EL (cell line): ENCODE data around the gene TSPAN31.
A peak's percentile ranks its signal among the peaks of the same experiment; 100 is the strongest.

ENCODE experiments used
- DNase-seq: peaks from one replicate; pipeline ENCODE4 v3.0.0-alpha.2; 2016

Gene TSPAN31

DNA sequence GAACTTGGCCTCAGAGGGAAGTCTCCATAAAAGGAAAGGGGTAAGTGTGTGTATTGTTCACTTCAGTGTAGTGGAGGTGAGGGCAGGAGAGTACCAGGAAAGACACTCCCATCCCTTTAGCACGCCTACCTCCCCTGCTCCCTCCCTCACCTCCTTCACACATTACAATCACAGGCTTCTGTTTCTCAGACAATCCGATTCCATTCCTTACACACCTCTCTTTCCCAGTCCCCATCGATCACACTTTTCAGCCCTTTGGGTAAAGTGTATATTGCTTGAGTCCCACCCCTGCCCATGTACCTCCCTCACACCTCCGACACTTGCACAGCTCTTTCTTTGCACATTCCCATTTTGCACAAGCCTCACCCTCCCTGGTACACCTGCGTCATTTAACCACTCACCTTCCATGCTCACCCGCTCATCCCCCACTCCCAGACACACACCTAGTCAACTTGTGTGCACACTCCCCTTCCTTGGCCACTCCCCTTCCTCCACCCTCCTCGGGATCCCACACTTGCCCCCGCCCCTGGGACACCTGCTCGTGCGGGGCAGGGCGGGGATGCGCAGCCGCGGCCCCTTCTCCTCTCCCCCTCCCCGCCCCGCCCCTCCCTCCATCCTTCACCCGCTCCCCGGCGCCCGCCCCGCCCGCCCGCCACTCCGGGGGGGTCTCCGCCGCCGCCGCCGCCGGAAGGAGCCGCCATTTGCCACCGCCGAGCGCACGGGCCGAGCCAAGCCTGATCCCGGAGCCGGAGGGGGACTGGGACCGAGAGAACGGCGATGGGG, 9.8 kb downstream of the TSPAN31 start, which contains the start of gene MARCHF9:
TSS of gene MARCHF9 (plus strand) at position 693 of the 783 bp plus-strand sequence. CDS start 426 bp downstream, outside the sequence.
- DNase-seq = peak; percentile 43

DNA sequence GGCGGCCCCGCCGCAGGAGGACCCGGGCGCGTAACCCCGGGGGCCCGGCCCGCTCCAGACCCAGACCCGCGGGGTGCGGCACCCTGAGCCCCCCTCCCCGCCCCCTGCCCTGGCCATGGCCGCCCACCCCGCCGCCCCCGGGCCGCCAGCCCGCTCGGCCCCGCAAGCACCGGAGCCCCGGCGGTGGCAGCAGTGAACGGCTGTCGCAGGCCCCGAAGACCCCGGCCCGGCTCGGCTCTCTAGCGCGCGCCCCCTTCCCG, 10.3 kb downstream of the TSPAN31 start:
- no peak for DNase-seq

GRCh38 chr12:57755454-57756372, 10.9 kb downstream of the TSPAN31 start:
- no peak for DNase-seq

DNA sequence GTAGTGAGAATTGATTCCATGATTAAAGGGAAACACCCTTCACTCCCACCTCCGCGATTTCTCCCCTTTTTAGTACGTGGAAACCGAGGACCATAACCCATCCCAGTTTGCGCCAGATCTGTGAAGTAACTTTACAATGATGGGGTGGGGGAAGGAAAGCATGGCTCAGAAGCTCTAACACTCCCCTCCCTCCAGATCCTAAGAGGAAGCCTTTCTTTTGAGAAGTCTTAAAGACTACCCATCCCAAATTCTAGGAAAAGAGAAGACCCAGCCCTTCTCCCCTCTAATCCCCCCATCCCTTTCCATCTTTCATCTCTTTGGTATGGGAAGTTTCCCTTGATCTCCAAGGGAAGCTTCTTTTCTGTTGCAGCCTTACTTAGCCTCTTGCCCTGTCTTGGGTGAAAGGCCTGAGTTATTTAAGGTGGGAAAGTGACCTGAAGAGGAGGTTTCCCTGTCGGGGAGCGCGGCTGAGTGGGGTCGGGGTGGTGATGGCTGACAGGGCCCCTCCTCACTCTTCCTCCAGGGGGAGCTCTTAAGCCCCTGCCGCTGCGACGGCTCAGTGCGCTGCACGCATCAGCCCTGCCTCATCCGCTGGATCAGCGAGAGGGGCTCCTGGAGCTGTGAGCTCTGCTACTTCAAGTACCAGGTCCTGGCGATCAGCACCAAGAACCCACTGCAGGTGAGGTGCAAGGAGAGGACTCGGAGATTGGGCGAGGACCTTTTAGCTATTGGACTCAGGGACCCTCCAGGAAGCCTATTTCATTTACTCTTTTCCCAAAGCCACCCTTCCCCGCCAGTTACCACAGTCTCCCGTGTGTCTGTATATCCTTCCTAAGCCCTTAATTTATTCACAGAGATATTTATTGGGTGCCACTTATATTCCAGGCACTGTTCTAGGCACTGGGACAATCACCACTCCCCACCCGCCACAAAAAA, 11.8 kb downstream of the TSPAN31 start:
- no peak for DNase-seq

DNA sequence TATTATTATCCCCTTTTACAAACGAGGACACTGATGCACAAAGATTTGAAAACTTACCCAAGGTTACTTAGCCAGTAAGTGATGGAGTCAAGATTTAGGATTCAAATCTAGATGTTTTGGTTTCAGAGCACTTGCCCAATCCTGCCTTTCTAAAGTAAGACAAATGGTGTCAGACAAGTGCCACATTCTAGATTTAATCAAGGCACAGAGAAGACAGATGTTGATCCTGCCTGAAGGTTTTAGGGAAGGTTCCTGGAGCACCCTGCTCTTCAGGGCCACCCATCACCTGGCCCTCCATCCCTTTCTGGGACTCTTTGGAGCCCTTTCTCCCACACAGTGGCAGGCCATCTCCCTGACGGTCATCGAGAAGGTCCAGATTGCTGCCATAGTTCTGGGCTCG, 12.9 kb downstream of the TSPAN31 start:
- DNase-seq = no peak

- no peak for DNase-seq
These were observed 13.9 kb downstream of the TSPAN31 start for GRCh38 chr12:57758552-57759359.

DNA sequence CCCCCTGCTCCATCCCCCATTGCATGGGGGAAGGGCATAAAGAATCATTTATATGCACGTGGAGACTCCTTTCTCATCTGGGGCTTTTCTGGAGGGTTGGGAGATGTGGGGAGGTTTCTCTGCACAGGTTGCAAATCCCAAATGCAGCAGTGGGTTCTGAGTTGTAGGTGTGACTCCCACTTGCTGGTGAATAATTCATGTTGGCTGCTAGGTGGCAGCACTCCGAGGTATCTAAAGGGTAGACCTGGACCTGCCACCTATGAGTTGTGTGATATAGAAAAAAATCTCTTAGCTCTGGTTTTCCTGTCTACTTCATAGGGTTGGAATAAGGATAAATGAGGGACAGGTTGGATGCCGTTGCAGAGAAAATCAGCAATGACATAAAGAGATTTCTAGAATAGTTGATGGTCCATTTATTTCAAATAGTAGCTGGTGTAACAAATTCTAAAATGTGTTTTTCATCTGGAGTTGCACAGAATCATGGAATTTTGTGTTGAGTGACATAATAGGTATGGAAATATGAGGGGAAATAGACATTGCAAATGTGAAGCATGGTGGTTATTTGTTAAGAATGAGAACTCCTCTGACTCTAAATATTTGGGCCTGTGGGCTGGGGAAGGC, 14.6 kb downstream of the TSPAN31 start:
- no peak for DNase-seq

GRCh38 chr12:57760347-57760982, 15.6 kb downstream of the TSPAN31 start:
- no peak for DNase-seq

DNA sequence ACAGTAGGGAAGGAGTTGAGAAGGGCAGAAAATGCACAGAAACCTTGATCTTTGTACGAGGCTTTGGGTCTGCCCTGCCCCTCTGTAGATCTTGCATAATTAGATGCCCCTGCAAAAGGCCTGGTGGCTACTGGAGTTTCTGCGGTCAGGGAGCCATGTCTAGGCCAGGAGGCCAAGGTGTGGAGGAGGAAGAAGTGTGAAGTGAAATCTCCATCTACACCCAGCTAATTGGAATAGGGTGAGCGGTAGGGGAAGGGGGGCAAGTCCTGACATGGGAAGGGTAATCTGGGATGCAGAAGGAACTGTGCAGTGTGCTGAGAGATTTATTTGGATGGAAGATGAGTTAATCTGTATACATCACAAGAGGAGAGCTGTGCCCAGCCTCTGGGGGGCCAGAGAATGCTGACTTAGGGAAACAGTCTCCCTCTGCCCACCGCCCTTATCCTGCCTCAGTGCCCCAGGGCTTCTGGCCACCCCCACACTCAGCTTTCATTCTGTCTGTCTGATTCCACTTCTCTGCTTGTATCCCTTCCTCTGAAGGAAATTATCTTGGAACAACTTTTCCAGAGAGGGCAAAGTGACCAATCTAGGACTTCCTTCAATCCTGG, 16.7 kb downstream of the TSPAN31 start:
- DNase-seq = no peak

DNA sequence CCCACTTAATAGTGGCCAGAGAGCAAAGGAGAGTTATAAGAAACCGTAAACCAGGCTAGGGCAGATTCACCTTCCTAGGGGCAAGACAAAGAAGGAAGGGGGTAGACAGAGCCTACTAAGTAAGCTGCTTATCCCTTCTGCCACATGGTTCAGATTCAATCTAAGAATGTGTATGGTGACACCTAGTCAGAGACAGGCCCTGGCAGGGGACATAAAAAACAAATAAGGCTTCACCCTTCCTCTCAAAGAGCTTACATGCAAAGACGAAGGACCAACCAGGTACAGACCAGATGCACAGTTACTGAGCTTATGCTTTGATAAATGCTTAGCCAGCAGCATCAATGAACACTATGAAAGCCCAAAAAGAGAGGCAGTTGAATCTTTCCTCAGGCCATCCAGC, 17.6 kb downstream of the TSPAN31 start:
- DNase-seq = no peak

DNA sequence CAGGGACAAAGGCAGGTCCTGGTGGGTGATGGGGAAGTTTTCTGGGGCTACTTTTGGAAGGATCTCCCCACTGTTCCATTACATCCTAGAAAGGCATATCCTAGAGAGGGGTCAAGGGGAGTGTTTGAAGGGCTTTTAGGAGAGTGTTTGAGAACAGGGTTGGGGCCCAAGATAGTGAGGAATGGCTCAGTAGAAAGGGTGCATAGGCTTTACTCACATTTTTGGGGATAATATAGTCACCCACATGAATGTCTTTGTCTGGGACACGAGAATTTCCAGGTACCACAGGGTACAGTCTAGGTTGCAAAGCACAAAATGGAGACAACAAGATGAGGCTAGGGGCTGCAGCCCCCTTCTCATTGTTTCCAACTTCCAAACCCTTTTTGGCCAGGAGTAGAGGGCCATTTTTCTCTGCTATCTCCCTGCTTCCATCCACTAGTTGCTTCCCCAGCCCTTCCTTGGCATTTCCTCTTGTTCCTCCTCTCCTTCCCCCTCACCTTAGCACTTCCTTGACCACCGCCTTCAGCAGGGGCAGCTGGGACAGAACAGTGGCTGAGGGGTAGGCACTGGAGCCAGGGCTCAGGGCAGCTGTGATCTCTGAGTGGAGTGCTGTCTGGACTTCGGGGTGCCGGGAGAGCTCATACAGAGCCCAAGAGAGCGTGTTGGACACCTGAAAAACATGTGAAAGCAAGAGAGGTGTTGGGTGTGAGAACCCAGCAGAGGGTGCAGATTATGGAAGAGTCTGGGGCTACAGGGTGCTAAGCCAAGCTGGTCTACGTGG, 19.2 kb downstream of the TSPAN31 start:
- no peak for DNase-seq

DNA sequence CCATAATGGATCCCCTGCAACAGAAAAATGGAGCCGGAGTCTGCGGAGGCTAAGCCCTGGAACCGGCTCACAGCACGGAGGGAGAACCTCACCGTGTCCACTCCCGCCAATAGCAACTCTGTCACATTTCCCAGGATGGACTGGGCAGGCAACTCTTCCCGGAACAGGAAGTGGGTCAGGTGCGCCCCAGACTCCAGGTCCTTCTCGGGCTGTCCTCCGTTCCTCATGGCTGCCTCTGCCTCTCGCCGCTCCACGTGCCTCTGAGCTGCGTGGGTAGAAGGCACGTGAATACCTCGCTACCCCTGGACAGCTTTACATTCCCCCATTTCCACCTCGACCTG, 19.8 kb downstream of the TSPAN31 start:
- DNase-seq = no peak

GRCh38 chr12:57765003-57765697, 20.3 kb downstream of the TSPAN31 start:
- peak; percentile 71 for DNase-seq

- DNase-seq = peak; percentile 33
These were observed 21.0 kb downstream of the TSPAN31 start for GRCh38 chr12:57765698-57766463.

- peak; percentile 71 for DNase-seq
These were observed 21.8 kb downstream of the TSPAN31 start, which contains the start of gene CYP27B1 for GRCh38 chr12:57766464-57767304. Gene CYP27B1, minus strand, starts transcription at chr12:57767078. Its CDS starts 37 bp downstream, at chr12:57767041.

- DNase-seq = no peak
These were observed 22.5 kb downstream of the TSPAN31 start for GRCh38 chr12:57767305-57767698.

GRCh38 chr12:57767876-57768275, 23.0 kb downstream of the TSPAN31 start:
- DNase-seq = no peak
